C1 segment of cervical spinal cord (tissue), 14 donors: Measurements from ENCODE around the gene TRIP13.
A peak's percentile ranks its signal among the peaks of the same experiment; 100 is the strongest.

ENCODE experiments used
- DNase-seq, 14 donors: peaks; one replicate each; lab custom pipeline; 2025; lab: John Stamatoyannopoulos, UW

The TRIP13 gene

GRCh38 chr5:854966-855743 lies 37.5 kb upstream of the TRIP13 start:
- DNase-seq = no peak

GRCh38 chr5:855771-856530 lies 36.7 kb upstream of the TRIP13 start:
- no peak for DNase-seq

GRCh38 chr5:856531-857425 lies 35.9 kb upstream of the TRIP13 start:
- no peak for DNase-seq

GRCh38 chr5:858726-859125 lies 34.0 kb upstream of the TRIP13 start:
- DNase-seq = no peak

- no peak for DNase-seq
Measured at GRCh38 chr5:859391-859790, 33.3 kb upstream of the TRIP13 start.

- DNase-seq = no peak
Measured at GRCh38 chr5:859798-860296, 32.8 kb upstream of the TRIP13 start.

GRCh38 chr5:860506-861150 lies 32.1 kb upstream of the TRIP13 start:
- DNase-seq = no peak

- DNase-seq = no peak
Measured at GRCh38 chr5:861442-862366, 31.0 kb upstream of the TRIP13 start.

- no peak for DNase-seq
Measured at GRCh38 chr5:862367-863243, 30.1 kb upstream of the TRIP13 start.

- no peak for DNase-seq
Measured at GRCh38 chr5:863244-863805, 29.4 kb upstream of the TRIP13 start.

GRCh38 chr5:864492-865167 lies 28.1 kb upstream of the TRIP13 start:
- DNase-seq = no peak

GRCh38 chr5:865168-865521 lies 27.5 kb upstream of the TRIP13 start:
- DNase-seq = no peak

GRCh38 chr5:865771-866170 lies 26.9 kb upstream of the TRIP13 start:
- no peak for DNase-seq

GRCh38 chr5:867300-867870 lies 25.3 kb upstream of the TRIP13 start:
- peak in 1 of 14 donors; percentile 75 for DNase-seq

GRCh38 chr5:868428-869135 lies 24.1 kb upstream of the TRIP13 start:
- no peak for DNase-seq

- no peak for DNase-seq
Measured at GRCh38 chr5:870956-871355, 21.7 kb upstream of the TRIP13 start.

- no peak for DNase-seq
Measured at GRCh38 chr5:871596-872298, 20.9 kb upstream of the TRIP13 start.
